SK-N-SH (cell line): ENCODE data around the gene HOXA6. TPM values are rescaled to one million over a fixed set of nuclear protein-coding genes. Genes with fewer than 3 reads are reported as not detected.

Source experiments
- CTCF ChIA-PET: fragments of 300-600, 350-600 bp; formaldehyde crosslinking; extraction: SDS; loops from one replicate; lab custom pipeline; 2021; lab: Yijun Ruan, JAX
- POLR2A ChIA-PET: fragments of 350-600 bp; sonication (Branson Sonifier 250); formaldehyde crosslinking; extraction: SDS; loops from one replicate; lab custom pipeline; 2020; ENCODE audit warnings: antibody characterized with exemption, inconsistent platforms; lab: Yijun Ruan, JAX
- DNase-seq: peaks from one replicate; pipeline ENCODE4 v3.0.0; 2012
- H2AFZ ChIP-seq: fragments of 200-600 bp; sonication (generic); 2 replicates; pipeline ENCODE4 v1.8.1; 2016; ENCODE audit warnings: antibody characterized with exemption, mild to moderate bottlenecking, low read depth
- H3F3A ChIP-seq: fragments of 200-600 bp; sonication (generic); replicated peaks from 2 replicates; pipeline ENCODE3; 2016; ENCODE audit warnings: antibody characterized with exemption, mild to moderate bottlenecking; ENCODE audit not compliant: insufficient read depth
- H3K27ac ChIP-seq, 2 experiments: fragments of 200-500 bp in 1 of 2; fragments of 200-600 bp in 1 of 2; sonication (Bioruptor generic) in 1 of 2; sonication (generic), shearing (Covaris generic) in 1 of 2; 2 replicates each; pipeline versions ENCODE4 v1.5.1 to v1.6.1; 2014 to 2016; ENCODE audit warnings: low read depth in 2 of 2, inconsistent platforms in 1 of 2, low read length in 1 of 2, mild to moderate bottlenecking in 1 of 2, mixed read lengths in 1 of 2
- H3K27me3 ChIP-seq: fragments of 200-600 bp; sonication (generic), shearing (Covaris generic); 2 replicates; pipeline ENCODE4 v1.6.1; 2016; ENCODE audit warnings: mixed run types; ENCODE audit not compliant: insufficient read depth
- H3K36me3 ChIP-seq, 2 experiments: fragments of 200-500 bp in 1 of 2; fragments of 200-600 bp in 1 of 2; sonication (Bioruptor generic) in 1 of 2; sonication (generic) in 1 of 2; replicated peaks in 1 of 2; 2 replicates each; pipeline versions ENCODE3 to v1.5.1; 2014 to 2016; ENCODE audit warnings: low read length in 1 of 2, mild to moderate bottlenecking in 1 of 2; ENCODE audit not compliant: insufficient read depth in 2 of 2, control insufficient read depth in 1 of 2
- H3K4me1 ChIP-seq, 2 experiments: fragments of 200-500 bp in 1 of 2; fragments of 200-600 bp in 1 of 2; sonication (Bioruptor generic) in 1 of 2; sonication (generic), shearing (Covaris generic) in 1 of 2; 2 replicates each; pipeline versions ENCODE4 v1.5.1 to v1.6.1; 2014 to 2016; ENCODE audit warnings: low read depth in 1 of 2, low read length in 1 of 2, mixed run types in 1 of 2; ENCODE audit not compliant: insufficient read depth in 2 of 2, control insufficient read depth in 1 of 2
- H3K4me2 ChIP-seq: fragments of 200-600 bp; sonication (generic), shearing (Covaris generic); 2 replicates; pipeline ENCODE4 v1.6.1; 2017; ENCODE audit warnings: mixed run types
- H3K4me3 ChIP-seq, 2 experiments: fragments of 200-500 bp in 1 of 2; fragments of 200-600 bp in 1 of 2; sonication (Bioruptor generic) in 1 of 2; sonication (generic), shearing (Covaris generic) in 1 of 2; 2 replicates each; pipeline versions ENCODE4 v1.5.1 to v1.8.1; 2014 to 2016; ENCODE audit warnings: low read depth in 2 of 2, inconsistent platforms in 1 of 2, low read length in 1 of 2, mild to moderate bottlenecking in 1 of 2, mixed read lengths in 1 of 2, moderate library complexity in 1 of 2
- H3K79me2 ChIP-seq: fragments of 200-600 bp; sonication (generic); 2 replicates; pipeline ENCODE4 v1.8.1; 2017; ENCODE audit warnings: mild to moderate bottlenecking; ENCODE audit not compliant: insufficient read depth
- H3K9ac ChIP-seq: fragments of 200-600 bp; sonication (generic); 2 replicates; pipeline ENCODE4 v1.6.1; 2017; ENCODE audit warnings: mixed run types
- H3K9me2 ChIP-seq: fragments of 200-600 bp; sonication (generic); 2 replicates; pipeline ENCODE4 v1.6.1; 2017; ENCODE audit warnings: mixed run types
- H3K9me3 ChIP-seq: fragments of 200-600 bp; sonication (generic); 2 replicates; pipeline ENCODE4 v1.6.1; 2017; ENCODE audit warnings: mixed run types, mild to moderate bottlenecking, moderate library complexity
- H4K20me1 ChIP-seq: fragments of 200-600 bp; sonication (generic); 2 replicates; pipeline ENCODE4 v1.6.1; 2017; ENCODE audit warnings: mild to moderate bottlenecking, mixed run types; ENCODE audit not compliant: insufficient read depth
- CHD2 ChIP-seq: fragments of 150-350 bp; IDR thresholded peaks from 2 replicates; pipeline ENCODE4 v1.6.1; 2018; ENCODE audit warnings: low read length; ENCODE audit not compliant: partially characterized antibody
- EZH2phosphoT487 ChIP-seq: fragments of 200-600 bp; sonication (generic); IDR thresholded peaks from 2 replicates; pipeline ENCODE4 v1.6.1; 2017; ENCODE audit warnings: low read depth, mixed run types, mild to moderate bottlenecking, antibody characterized with exemption, moderate library complexity, borderline replicate concordance
- FOXJ3 ChIP-seq: sonication (generic); formaldehyde crosslinking; IDR thresholded peaks from 2 replicates; pipeline ENCODE4 v1.5.1; 2020; ENCODE audit warnings: mild to moderate bottlenecking, missing genetic modification reagents
- FOXM1 ChIP-seq: IDR thresholded peaks from 2 replicates; pipeline ENCODE4 v1.4.0; 2012; ENCODE audit warnings: low read depth, mild to moderate bottlenecking
- GABPA ChIP-seq: IDR thresholded peaks from 2 replicates; pipeline ENCODE4 v1.4.0; 2012; ENCODE audit warnings: low read depth, mild to moderate bottlenecking
- GATA2 ChIP-seq: sonication (generic); formaldehyde crosslinking; IDR thresholded peaks from 2 replicates; pipeline ENCODE4 v1.5.0; 2020; ENCODE audit warnings: mild to moderate bottlenecking, missing genetic modification reagents
- JUND ChIP-seq: IDR thresholded peaks from 2 replicates; pipeline ENCODE4 v1.4.0; 2012
- RCOR1 ChIP-seq: fragments of 150-350 bp; IDR thresholded peaks from 2 replicates; pipeline ENCODE4 v1.6.1; 2017; ENCODE audit warnings: antibody characterized with exemption, low read length
- RXRA ChIP-seq: IDR thresholded peaks from 2 replicates; pipeline ENCODE4 v1.4.0; 2012; ENCODE audit warnings: low read depth, mild to moderate bottlenecking, borderline replicate concordance
- SIN3A ChIP-seq: IDR thresholded peaks from 2 replicates; pipeline ENCODE4 v1.6.1; 2012; ENCODE audit warnings: low read depth, mild to moderate bottlenecking, low read length, moderate library complexity, borderline replicate concordance
- SMC3 ChIP-seq: IDR thresholded peaks from 2 replicates; pipeline ENCODE4 v1.6.1; 2012; ENCODE audit warnings: low read depth, low read length, improper control_type of control experiment
- TAF1 ChIP-seq: IDR thresholded peaks from 2 replicates; pipeline ENCODE4 v1.6.1; 2012; ENCODE audit warnings: low read depth, mild to moderate bottlenecking, low read length, moderate library complexity, borderline replicate concordance
- TEAD4 ChIP-seq: IDR thresholded peaks from 2 replicates; pipeline ENCODE4 v1.4.0; 2012; ENCODE audit warnings: mild to moderate bottlenecking, borderline replicate concordance; ENCODE audit not compliant: insufficient read depth
- WGBS: methylation state at CpG from one replicate; pipeline ENCODE4 v1.1.6; 2017; ENCODE audit warnings: low lambda C conversion rate; 5-methylcytosine and 5-hydroxymethylcytosine counted together
- polyA plus RNA-seq, 3 experiments: library from polyadenylated mRNA; depleted of rRNA; stranded (reverse); fragments of >200 nt; gene quantifications; 2 replicates each; pipeline ENCODE4 v1.2.3, GENCODE V29; 2012
- TF ChIP-seq, protein P1 (sequence below): fragments of 150-350 bp; IDR thresholded peaks from 2 replicates; pipeline ENCODE4 v1.6.1; 2017; ENCODE audit warnings: antibody characterized with exemption, low read length, low read depth, borderline replicate concordance
- TF ChIP-seq, protein P2 (sequence below): fragments of 150-350 bp; IDR thresholded peaks from 2 replicates; pipeline ENCODE4 v1.6.1; 2016; ENCODE audit warnings: mild to moderate bottlenecking, low read depth, low read length

The HOXA6 gene
- polyA plus RNA-seq, 1 of the 3 experiments (the other 2 are of a cell fraction) = not detected

DNA sequence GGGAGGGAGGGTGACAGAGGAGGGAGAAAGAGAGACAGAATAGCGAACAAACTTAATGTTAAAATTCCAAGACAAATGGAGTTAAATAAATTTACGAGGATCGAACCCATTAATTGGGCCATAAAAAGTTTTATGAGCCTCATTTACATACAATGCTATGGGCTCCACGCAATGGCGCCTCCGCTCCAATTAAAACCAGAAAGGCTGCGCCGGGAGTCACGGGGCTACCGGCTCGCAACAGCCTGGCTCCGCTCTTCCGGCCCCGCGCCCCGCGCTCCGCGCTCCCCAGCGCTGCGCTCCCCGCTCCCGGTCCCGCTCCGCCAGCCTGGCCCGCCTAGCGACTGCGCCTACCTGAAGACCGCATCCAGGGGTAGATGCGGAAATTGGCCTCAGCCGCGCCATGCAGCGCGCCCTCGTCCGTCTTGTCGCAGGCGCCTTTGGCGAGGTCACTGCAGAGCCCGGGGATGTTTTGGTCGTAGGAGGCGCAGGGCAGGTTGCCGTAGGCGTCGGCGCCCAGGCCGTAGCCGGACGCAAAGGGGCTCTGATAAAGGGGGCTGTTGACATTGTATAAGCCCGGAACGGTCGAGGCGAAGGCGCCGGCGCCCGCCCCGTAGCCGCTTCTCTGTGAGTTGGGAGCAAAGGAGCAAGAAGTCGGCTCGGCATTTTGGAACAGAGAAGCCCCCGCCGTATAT, 8.4 kb upstream of the HOXA6 start:
- H2AFZ ChIP-seq = no peak overlapping the region
- no peak overlapping the region for H3K27ac ChIP-seq
- no peaks in the 10 kb centered on the region for H3F3A ChIP-seq
- peaks cover 98% of the 10 kb centered on the region for H3K27me3 ChIP-seq
- H3K9me3 ChIP-seq = no peaks in the 10 kb centered on the region
- H4K20me1 ChIP-seq = peaks cover 6% of the 10 kb centered on the region; the same call in 1 of the 2 replicates
- peaks cover 0 to 9% of the 10 kb centered on the region in 2 experiments; a peak in 1 of 4 replicates for H3K4me1 ChIP-seq
- H3K4me2 ChIP-seq = peak overlapping the region; percentile 32; the same call in 1 of the 2 replicates
- TF ChIP-seq CHD2 (no peak), GABPA (no peak), SIN3A (no peak), GATA2 (CRISPR knock-in tag) (no peak), FOXM1 (no peak), JUND (no peak), RCOR1 (no peak), FOXJ3 (no peak), TAF1 (no peak), SMC3 (no peak), TEAD4 (no peak)
- TF ChIP-seq, protein P1, sequence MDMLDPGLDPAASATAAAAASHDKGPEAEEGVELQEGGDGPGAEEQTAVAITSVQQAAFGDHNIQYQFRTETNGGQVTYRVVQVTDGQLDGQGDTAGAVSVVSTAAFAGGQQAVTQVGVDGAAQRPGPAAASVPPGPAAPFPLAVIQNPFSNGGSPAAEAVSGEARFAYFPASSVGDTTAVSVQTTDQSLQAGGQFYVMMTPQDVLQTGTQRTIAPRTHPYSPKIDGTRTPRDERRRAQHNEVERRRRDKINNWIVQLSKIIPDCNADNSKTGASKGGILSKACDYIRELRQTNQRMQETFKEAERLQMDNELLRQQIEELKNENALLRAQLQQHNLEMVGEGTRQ = no peak
- TF ChIP-seq, protein P2, sequence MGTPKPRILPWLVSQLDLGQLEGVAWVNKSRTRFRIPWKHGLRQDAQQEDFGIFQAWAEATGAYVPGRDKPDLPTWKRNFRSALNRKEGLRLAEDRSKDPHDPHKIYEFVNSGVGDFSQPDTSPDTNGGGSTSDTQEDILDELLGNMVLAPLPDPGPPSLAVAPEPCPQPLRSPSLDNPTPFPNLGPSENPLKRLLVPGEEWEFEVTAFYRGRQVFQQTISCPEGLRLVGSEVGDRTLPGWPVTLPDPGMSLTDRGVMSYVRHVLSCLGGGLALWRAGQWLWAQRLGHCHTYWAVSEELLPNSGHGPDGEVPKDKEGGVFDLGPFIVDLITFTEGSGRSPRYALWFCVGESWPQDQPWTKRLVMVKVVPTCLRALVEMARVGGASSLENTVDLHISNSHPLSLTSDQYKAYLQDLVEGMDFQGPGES = no peak
- no peaks in the 10 kb centered on the region for H3K36me3 ChIP-seq
- ChIA-PET CTCF (interaction anchor here (0.6 to 11.7 kb wide), 17 partner anchors 8 to 1263 kb away, joined by 3 to 270 read pairs (median 3); partner anchors contain the start of genes HOXA3, HOXA5 and HOXA6), POLR2A (no interaction called here)
- no peak for DNase-seq
- WGBS = 10% methylated on average over 37 of the region's 63 CpGs
- H3K9me2 ChIP-seq = no peaks in the 10 kb centered on the region
- no peak overlapping the region for H3K9ac ChIP-seq
- H3K79me2 ChIP-seq = no peaks in the 10 kb centered on the region
- no peak overlapping the region for H3K4me3 ChIP-seq

GRCh38 chr7:27154901-27155815, 7.6 kb upstream of the HOXA6 start:
- POLR2A ChIA-PET = no interaction called here
- no peaks in the 10 kb centered on the region for H3F3A ChIP-seq
- no peak for DNase-seq
- peaks cover 100% of the 10 kb centered on the region for H3K27me3 ChIP-seq
- TF ChIP-seq EZH2phosphoT487 (peak; percentile 80; the same call in 1 of the 2 replicates), RXRA (no peak)
- 0 out of 4 replicates have a peak overlapping the region, but pooled peaks of 1 of the 2 experiments have one; percentile 3 for H3K4me3 ChIP-seq
- WGBS = 16% methylated on average over 47 of the region's 48 CpGs
- H3K27ac ChIP-seq = no peak overlapping the region
- no peak overlapping the region for H3K9ac ChIP-seq
- CTCF ChIA-PET = interaction anchor here (0.6 to 11.7 kb wide), 13 partner anchors 7 to 790 kb away, joined by 3 to 270 read pairs (median 3); partner anchors contain the start of genes HOXA3, HOXA5 and HOXA6
- H2AFZ ChIP-seq = no peak overlapping the region
- no peaks in the 10 kb centered on the region for H3K9me2 ChIP-seq
- H3K4me2 ChIP-seq = no peak overlapping the region
- H3K79me2 ChIP-seq = no peaks in the 10 kb centered on the region
- H3K9me3 ChIP-seq = no peaks in the 10 kb centered on the region
- no peaks in the 10 kb centered on the region for H3K36me3 ChIP-seq
- H3K4me1 ChIP-seq = peaks cover 0 to 9% of the 10 kb centered on the region in 2 experiments; a peak in 1 of 4 replicates
- H4K20me1 ChIP-seq = peaks cover 6% of the 10 kb centered on the region; the same call in 1 of the 2 replicates
